ENCODE results near the gene MAP6. TPM values are rescaled to one million over a fixed set of nuclear protein-coding genes. Genes with fewer than 3 reads are reported as not detected.
"Not testable (repeated sequence)": the region's sequence is repeated elsewhere in the genome, so short reads cannot be mapped to it uniquely, and the experiment has no call there.

Gene MAP6
- total and polyA plus RNA-seq, 7 donors, result 0.60 to 24.9 (median 8.7) TPM; not detected in 1

DNA sequence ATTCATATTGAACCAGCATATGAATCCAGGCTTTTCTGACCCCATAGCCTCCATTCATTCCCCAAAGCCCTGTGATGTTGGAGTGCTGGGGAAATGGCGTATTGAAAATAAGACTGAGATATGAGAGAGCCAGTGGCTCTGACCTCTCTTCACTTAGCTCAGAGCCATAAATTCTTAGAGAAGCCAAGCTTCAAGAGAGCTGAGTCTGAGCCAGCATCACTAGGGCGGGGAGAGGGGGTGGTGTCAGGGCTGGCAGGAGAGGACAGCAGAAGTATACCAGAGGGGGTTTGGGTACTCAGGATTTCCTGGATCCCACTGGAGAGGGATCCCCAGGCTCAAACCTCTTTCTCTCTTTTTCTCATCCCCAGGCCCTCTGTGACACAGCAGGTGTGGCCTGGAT is 32.1 kb upstream of the MAP6 start:
- no peaks in the 10 kb centered on the region for H3K27me3 ChIP-seq
- H3K9me3 ChIP-seq, result no peaks in the 10 kb centered on the region
- H3K27ac ChIP-seq, result no peak overlapping the region
- H3K36me3 ChIP-seq, result no peaks in the 10 kb centered on the region
- WGBS, 2 donors, result 66 to 77% methylated on average over 2 of the region's 2 CpGs
- intact Hi-C loops (cut with DNase I), result loop anchor here (10.0 kb wide), 1 partner anchor 164 kb away; no protein-coding TSS in a partner anchor
- no peak for DNase-seq
- TF ChIP-seq EP300 (IDR thresholded peaks at IDR 0.05) (no peak), POLR2A (IDR thresholded peaks at IDR 0.05) (no peak), POLR2AphosphoS5 (IDR thresholded peaks at IDR 0.05) (no peak)
- TF ChIP-seq, protein P1, sequence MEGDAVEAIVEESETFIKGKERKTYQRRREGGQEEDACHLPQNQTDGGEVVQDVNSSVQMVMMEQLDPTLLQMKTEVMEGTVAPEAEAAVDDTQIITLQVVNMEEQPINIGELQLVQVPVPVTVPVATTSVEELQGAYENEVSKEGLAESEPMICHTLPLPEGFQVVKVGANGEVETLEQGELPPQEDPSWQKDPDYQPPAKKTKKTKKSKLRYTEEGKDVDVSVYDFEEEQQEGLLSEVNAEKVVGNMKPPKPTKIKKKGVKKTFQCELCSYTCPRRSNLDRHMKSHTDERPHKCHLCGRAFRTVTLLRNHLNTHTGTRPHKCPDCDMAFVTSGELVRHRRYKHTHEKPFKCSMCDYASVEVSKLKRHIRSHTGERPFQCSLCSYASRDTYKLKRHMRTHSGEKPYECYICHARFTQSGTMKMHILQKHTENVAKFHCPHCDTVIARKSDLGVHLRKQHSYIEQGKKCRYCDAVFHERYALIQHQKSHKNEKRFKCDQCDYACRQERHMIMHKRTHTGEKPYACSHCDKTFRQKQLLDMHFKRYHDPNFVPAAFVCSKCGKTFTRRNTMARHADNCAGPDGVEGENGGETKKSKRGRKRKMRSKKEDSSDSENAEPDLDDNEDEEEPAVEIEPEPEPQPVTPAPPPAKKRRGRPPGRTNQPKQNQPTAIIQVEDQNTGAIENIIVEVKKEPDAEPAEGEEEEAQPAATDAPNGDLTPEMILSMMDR (IDR thresholded peaks at IDR 0.05), result no peak
- peaks cover 0 to 5% (median 2%) of the 10 kb centered on the region in 4 donors for H3K4me1 ChIP-seq
- H3K4me3 ChIP-seq, result no peak overlapping the region

GRCh38 chr11:75697906-75698581 is 29.2 kb upstream of the MAP6 start:
- TF ChIP-seq POLR2A (IDR thresholded peaks at IDR 0.05), result no peak
- TF ChIP-seq, protein P1 (IDR thresholded peaks at IDR 0.05), result no peak
- no peaks in the 10 kb centered on the region for H3K9me3 ChIP-seq
- H3K36me3 ChIP-seq, result no peaks in the 10 kb centered on the region
- intact Hi-C loops (cut with DNase I), result no loop called here
- WGBS, 2 donors, result 75 to 85% methylated on average over 4 of the region's 4 CpGs
- no peak for DNase-seq
- H3K4me3 ChIP-seq, result no peak overlapping the region
- no peak overlapping the region for H3K27ac ChIP-seq
- H3K27me3 ChIP-seq, result no peaks in the 10 kb centered on the region
- H3K4me1 ChIP-seq, result peaks cover 0 to 5% (median 0%) of the 10 kb centered on the region in 4 donors

GRCh38 chr11:75691804-75692203 is 23.0 kb upstream of the MAP6 start:
- Histone ChIP-seq H3K27me3 (no peaks in the 10 kb centered on the region), H3K4me1 (peaks cover 0 to 11% (median 7%) of the 10 kb centered on the region in 4 donors), H3K4me3 (no peak overlapping the region), H3K9me3 (no peaks in the 10 kb centered on the region), H3K27ac (peak overlapping the region in 2 of 4 donors; percentile 14 to 39), H3K36me3 (no peaks in the 10 kb centered on the region)
- WGBS, 2 donors, result 84 to 91% methylated on average over 4 of the region's 4 CpGs
- TF ChIP-seq, protein P1 (IDR thresholded peaks at IDR 0.05), result no peak
- TF ChIP-seq POLR2A (IDR thresholded peaks at IDR 0.05), result no peak
- peak in 2 of 4 donors; percentile 42 to 63 for TF ChIP-seq EP300 (IDR thresholded peaks at IDR 0.05)
- TF ChIP-seq POLR2AphosphoS5 (IDR thresholded peaks at IDR 0.05), result peak; percentile 62 to 86 (median 72)
- intact Hi-C loops (cut with DNase I), result no loop called here
- no peak for DNase-seq

DNA sequence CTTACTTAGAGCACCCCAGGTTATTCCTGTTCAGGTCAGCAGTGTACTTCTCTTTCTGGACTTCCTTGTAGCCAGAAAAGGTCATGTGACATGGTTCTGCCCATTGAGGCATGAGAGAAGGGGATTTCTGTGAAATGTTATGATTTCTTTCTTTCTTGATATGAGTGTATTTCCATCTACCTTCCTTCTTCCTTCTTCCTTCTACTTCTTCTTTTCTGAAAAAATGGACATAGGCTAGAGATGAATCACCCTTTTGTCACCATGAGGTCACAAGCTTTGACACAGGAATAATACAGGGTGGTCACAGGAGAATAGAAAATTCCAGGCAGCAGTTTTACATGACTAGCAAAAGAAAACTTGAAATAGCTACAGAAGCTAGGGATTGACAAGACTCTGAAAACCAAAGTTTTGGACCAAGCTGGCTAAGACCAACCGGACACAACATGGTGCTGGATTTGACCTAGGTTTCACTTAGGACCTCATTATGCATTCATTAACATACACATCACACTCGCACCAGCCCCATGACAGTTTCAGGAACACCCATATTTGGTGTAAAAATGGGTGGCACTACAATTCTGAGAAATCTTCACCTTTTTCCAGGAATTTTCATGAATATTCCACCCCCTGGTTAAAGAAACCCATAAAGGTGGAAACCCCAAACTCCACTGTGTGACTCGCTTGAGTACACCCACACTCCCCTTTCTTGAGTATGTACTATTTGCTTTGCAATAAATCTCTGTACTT is 21.2 kb upstream of the MAP6 start:
- no peak for DNase-seq
- Histone ChIP-seq H3K27me3 (no peaks in the 10 kb centered on the region), H3K4me3 (no peak overlapping the region), H3K9me3 (peaks cover 0 to 7% (median 0%) of the 10 kb centered on the region in 4 donors), H3K27ac (no peak overlapping the region), H3K36me3 (no peaks in the 10 kb centered on the region), H3K4me1 (peaks cover 0 to 11% (median 7%) of the 10 kb centered on the region in 4 donors)
- 65 to 76% methylated on average over 3 of the region's 3 CpGs for whole genome bisulfite sequencing, 2 donors
- TF ChIP-seq POLR2AphosphoS5 (IDR thresholded peaks at IDR 0.05), result no peak
- TF ChIP-seq, protein P1 (IDR thresholded peaks at IDR 0.05), result no peak
- no peak for TF ChIP-seq EP300 (IDR thresholded peaks at IDR 0.05)
- no peak for TF ChIP-seq POLR2A (IDR thresholded peaks at IDR 0.05)
- intact Hi-C loops (cut with DNase I), result no loop called here

- DNase-seq; H3K4me3 ChIP-seq; H3K36me3 ChIP-seq; H3K27ac ChIP-seq; intact Hi-C loops (cut with DNase I); H3K9me3 ChIP-seq; H3K27me3 ChIP-seq; H3K4me1 ChIP-seq: not testable (repeated sequence)
- WGBS, 2 donors, result 66 to 69% methylated on average over 1 of the region's 1 CpG
These were observed 15.0 kb upstream of the MAP6 start for GRCh38 chr11:75683856-75684255.

Measured in sigmoid colon (tissue), 7 donors.